Fibroblast of villous mesenchyme (primary cell): ENCODE results near the gene INF2. TPM values are rescaled to one million over a fixed set of nuclear protein-coding genes. Genes with fewer than 3 reads are reported as not detected.
"Not testable (repeated sequence)": the region's sequence is repeated elsewhere in the genome, so short reads cannot be mapped to it uniquely, and the experiment has no call there.

ENCODE experiments used
- DNase-seq: peaks from one replicate; pipeline ENCODE4 v3.0.0-alpha.2; 2010; ENCODE audit warnings: low read depth
- H3K4me3 ChIP-seq: 2 replicates; pipeline ENCODE4 v1.5.1; 2011; ENCODE audit warnings: low read depth, mild to moderate bottlenecking, low read length
- CTCF ChIP-seq: IDR thresholded peaks from 2 replicates; pipeline ENCODE4 v1.5.1; 2012; ENCODE audit warnings: low read depth, mild to moderate bottlenecking, low read length; ENCODE audit not compliant: insufficient read depth
- total RNA-seq: library from RNA; depleted of rRNA; stranded (reverse); fragments of >200 nt; gene quantifications from 2 replicates; pipeline ENCODE4 v1.2.3, GENCODE V29; 2012

INF2 gene
- total RNA-seq, 1 donor: 68.7 TPM

GRCh38 chr14:104746071-104746545 is 56.7 kb downstream of the INF2 start:
- H3K4me3 ChIP-seq: no peak overlapping the region
- TF ChIP-seq CTCF: no peak
- no peak for DNase-seq

- no peak for TF ChIP-seq CTCF
- DNase-seq: peak; percentile 47
- H3K4me3 ChIP-seq: no peak overlapping the region
These were observed 57.6 kb downstream of the INF2 start for GRCh38 chr14:104746934-104747481.

- H3K4me3 ChIP-seq: no peak overlapping the region
- TF ChIP-seq CTCF: no peak
- DNase-seq: no peak
These were observed 58.5 kb downstream of the INF2 start for GRCh38 chr14:104747876-104748275.

GRCh38 chr14:104749111-104749649 is 59.8 kb downstream of the INF2 start:
- TF ChIP-seq CTCF: no peak
- DNase-seq: no peak
- no peak overlapping the region for H3K4me3 ChIP-seq

- no peak for DNase-seq
- TF ChIP-seq CTCF: no peak
- H3K4me3 ChIP-seq: no peak overlapping the region
These were observed 60.8 kb downstream of the INF2 start for GRCh38 chr14:104750056-104750752.

GRCh38 chr14:104750753-104751057 is 61.3 kb downstream of the INF2 start:
- not testable (repeated sequence) for H3K4me3 ChIP-seq, DNase-seq

GRCh38 chr14:104751539-104752422 is 62.4 kb downstream of the INF2 start:
- DNase-seq: peak; percentile 5
- H3K4me3 ChIP-seq: peak overlapping the region; percentile 63
- no peak for TF ChIP-seq CTCF
